ENCODE data around the gene DUSP11.
A peak's percentile ranks its signal among the peaks of the same experiment; 100 is the strongest.
"Not testable (repeated sequence)": the region's sequence is repeated elsewhere in the genome, so short reads cannot be mapped to it uniquely, and the experiment has no call there.

The DUSP11 gene

DNA sequence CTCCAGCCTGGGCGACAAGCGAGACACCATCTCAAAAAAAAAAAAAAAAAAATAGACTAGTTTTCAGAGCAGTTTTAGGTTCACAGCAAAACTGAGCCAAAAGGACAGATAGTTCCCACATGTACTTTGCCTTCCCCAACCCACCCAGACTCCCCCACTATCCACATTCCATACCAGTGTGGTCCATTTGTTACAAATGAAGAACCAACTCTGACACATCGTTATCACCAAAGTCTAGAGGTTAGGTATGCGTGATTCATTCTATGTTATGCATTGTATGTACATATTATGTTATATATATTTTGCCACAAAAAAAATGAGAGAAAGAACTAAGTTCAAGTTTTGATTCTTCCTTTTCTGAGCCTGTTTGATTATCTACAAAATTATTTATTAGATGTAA, 3.5 kb downstream of the DUSP11 start:
- no peak for DNase-seq (ENCODE audit: low read depth in 2 of 3, low spot score in 1 of 3)

DNA sequence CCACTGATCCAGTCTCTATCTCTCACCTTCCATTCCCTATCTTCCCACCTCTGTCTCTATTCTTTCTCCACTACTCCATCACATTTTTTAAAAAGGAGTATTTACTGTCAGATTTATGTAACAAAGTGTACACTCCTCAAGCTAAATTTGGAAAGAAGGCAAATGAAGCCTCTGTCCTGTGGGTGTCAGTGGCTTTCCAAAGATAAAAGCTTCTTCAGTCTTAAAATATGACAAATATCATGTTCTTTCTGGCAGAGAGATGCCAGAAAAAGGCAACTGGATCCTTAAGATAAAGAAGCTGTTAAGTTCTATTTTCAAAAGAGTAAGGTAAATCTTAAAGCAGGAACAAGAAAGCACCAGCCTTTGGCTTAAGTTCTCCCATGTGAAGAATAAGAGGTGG, 7.1 kb downstream of the DUSP11 start:
- no peak for DNase-seq (ENCODE audit: low read depth in 2 of 3, low spot score in 1 of 3)

DNA sequence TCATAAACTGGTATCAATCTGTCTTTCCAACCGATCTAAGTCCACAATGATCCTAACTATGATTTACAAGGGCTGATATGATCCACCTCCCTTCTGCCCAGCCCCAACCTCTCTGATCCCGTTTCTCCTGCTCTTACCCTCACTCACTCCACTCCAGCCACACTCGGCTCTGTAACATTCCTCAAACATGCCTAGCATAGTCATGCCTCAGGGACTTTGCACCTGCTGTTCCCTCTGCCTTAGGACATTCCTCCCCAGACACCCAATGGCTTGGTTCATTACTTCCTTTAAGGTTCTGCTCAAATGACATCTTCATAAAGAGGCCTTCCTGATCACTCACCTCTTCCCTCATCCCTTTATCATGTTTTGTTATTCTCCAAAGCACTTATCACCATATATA, 9.2 kb downstream of the DUSP11 start:
- DNase-seq (ENCODE audit: low read depth in 2 of 3, low spot score in 1 of 3), result no peak

DNA sequence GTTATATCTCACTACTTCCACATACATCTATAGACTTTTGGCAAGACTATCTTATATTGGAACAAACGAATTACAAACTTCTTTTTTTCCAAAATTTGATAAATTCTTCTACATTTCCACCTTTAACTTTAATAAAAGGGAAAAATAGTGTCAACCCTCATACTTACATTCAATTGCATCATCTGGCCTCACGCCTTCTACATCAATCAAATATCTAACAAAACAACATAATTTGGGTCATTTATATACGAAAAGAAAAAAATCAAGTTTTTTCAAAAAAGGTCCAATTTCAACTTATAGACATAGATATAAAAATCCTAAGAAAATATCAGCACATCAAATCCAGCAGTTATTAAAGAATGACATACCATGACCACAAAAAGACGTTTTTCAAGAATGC, 12.9 kb downstream of the DUSP11 start:
- DNase-seq (ENCODE audit: low read depth in 2 of 3, low spot score in 1 of 3), result no peak

DNA sequence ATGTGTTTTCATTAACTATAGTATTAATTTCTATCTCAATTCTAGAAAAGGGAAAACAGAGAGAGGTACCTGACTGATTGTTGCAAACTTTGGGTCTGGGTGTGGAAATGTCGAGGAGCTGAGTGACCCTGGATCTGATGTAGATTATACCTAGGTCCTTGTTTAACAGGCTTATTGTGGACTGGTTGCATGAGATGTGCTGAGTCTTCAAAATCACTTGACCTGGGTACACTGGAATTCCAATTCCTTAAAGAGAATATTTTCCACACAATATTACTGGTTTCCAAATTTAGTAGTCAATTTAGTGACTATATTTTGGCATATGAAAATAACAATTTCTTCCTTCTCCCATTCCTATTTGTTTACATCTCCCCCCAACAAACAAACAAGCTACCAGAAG, 13.6 kb downstream of the DUSP11 start:
- DNase-seq (ENCODE audit: low read depth in 2 of 3, low spot score in 1 of 3), result no peak

DNA sequence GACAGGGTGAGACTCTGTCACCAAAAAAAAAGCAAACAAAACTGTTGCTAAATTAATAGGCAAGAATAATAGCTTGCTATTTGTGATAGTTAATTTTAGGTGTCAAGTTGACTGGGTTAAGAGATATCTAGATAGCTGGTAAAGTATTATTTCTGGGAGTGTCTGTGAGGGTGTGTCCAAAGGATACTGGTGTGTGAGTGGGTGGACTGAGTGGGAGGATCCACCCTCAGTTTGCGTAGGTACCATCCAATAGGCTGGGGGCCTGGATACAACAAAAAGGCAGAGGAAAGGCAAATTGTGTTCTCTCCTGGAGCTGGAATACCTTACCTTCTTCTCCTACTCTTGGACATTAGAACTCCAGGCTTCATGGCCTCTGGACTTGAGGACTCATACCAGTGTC, 15.0 kb downstream of the DUSP11 start:
- no peak for DNase-seq (ENCODE audit: low read depth in 2 of 3, low spot score in 1 of 3)

DNA sequence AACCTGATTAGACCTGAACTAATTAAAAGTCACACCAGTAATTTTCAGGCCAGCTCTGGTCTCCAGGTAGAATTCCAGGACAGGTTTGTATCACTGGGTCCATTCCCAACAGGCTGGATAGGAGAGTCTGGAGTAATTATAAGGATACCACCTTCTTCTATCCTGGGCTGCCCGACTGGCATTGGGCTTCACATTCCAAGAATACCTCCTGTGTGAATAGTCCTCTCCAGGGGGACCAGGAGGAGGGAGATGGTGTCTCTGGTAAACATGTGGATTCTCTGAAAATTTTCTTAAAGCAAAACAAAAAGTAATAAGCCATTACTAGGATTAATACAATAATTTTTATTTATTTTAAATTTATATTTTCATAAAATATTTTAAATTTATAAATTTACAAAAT, 17.3 kb downstream of the DUSP11 start:
- no peak for DNase-seq (ENCODE audit: low read depth in 2 of 3, low spot score in 1 of 3)

DNA sequence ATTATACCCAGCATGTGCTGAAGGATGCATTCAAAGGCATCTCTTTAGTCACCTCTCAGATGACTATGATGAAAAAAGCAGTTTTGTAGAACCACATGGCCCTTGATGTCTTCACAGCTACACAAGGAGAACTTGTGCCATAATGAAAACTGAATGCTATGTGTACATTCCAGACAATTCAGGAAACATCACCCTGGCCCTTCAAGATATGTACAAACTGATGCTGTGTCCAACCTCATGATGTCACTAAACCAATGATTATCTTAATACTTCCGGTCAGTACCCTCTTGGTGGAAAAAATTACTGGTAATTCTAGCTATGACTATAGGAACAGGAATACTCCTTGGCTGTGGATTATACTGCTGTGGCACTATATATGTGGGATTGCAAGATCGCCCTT, 20.0 kb downstream of the DUSP11 start:
- DNase-seq (ENCODE audit: low read depth in 2 of 3, low spot score in 1 of 3), result no peak

DNA sequence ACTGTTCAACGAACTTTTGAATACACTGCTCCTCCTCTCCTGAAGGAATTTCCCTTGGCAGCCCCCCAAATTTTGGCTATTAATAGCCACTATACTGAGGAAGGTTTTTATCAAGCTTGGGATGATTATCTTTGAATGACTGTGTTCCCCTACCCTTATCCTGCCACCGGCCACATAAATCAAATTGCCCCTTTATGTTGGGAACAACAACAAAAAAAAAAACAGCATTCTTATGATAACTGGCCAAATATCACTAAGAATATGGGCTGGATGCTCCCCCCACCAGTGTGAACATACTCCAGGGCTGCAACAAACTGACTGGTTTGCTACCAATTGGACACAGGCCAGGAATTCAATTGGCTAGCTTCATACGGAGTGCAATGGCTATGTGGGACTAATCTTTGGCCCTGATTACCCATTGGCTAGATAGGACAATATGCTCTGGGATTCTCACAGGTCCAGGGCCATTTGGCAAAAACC, 20.6 kb downstream of the DUSP11 start:
- no peak for DNase-seq (ENCODE audit: low read depth in 2 of 3, low spot score in 1 of 3)

DNA sequence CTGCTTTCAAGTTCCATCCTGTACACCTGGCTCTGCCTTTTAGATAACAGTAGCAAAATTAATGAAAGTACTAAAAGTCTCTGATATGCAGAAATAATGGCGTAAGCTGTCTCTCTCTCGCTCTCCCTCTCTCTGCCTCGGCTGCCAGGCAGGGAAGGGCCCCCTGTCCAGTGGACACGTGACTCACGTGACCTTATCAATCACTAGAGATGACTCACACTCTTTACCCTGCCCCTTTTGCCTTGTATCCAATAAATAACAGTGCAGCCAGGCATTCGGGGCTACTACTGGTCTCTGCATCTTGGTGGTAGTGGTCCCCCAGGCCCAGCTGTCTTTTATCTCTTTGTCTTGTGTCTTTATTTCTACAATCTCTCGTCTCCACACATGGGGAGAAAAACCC, 25.6 kb downstream of the DUSP11 start:
- not testable (repeated sequence) for DNase-seq (ENCODE audit: low read depth in 2 of 3, low spot score in 1 of 3)

DNA sequence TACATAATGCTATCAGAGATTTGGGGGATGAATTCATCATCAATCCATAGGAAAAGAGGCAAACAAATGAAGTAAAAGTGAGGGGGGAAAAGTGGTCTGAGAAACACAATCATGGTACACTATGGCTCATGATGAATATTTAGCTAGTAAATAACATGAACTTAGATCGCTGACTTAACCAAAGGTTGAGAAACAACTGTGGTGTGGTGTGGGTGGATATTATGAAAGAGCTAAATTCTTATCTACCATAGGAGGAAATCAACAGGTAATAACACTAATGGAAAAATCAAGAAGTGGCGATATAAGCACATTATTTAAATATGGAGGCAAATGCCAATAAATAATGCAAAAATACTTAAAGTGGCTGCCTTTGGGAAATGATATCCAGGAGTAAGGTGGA, 30.6 kb downstream of the DUSP11 start:
- DNase-seq (ENCODE audit: low read depth in 2 of 3, low spot score in 1 of 3), result no peak

DNA sequence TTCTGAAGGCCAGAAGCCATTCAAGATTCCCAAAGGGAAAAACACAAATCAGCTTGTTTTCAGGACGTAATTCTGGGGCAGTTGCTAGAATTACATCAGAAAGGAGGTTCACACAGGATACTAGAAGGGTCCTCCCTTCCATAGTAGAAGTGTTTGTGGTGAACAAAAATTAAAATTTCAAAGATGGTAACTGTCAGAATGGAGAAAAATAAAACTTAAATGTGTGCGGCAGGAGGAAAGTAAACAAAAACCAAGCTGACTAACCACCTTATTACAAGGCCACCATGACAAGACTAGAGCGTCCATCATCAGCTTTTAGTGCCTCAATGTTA, 33.1 kb downstream of the DUSP11 start:
- no peak for DNase-seq (ENCODE audit: low read depth in 2 of 3, low spot score in 1 of 3)

DNA sequence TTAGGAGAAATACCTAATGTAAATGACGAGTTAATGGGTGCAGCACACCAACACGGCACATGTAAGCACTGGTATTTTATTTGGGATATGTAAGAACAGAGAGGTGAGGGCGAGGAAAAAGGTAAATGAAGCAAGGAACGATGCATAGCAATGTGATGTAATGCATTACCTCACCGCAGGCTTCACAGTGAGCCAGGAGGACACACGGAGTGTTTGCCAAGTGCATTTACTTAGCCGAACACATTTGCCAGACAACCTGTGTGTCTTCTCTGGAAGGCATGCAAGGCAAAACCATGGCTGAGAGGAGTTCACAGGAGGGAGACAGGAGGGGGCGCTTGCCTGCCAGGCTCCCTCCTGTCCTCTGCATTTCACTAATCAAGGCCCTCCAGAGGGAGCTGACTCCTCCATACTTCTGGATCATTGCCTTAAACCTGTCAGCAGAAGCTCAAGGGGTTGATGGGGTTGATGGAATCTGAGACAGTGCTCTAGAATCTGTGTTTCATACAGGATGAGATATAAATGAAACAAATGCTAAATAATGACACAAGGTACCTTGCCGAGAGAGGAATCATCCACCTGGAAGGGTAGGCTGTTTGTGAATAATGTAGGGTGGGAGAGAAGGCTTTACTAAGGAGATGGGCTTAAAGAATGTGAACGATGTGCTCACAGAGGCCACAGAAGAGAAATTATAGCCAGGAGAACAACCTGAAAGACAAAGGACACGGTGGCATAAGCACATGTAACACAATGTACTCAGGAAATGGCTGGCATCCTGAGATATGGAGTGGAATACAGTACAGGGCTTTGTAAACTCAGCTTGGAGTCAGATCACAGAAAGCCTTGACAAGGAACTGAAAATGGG, 33.7 kb downstream of the DUSP11 start:
- no peak for DNase-seq (ENCODE audit: low read depth in 2 of 3, low spot score in 1 of 3)

DNA sequence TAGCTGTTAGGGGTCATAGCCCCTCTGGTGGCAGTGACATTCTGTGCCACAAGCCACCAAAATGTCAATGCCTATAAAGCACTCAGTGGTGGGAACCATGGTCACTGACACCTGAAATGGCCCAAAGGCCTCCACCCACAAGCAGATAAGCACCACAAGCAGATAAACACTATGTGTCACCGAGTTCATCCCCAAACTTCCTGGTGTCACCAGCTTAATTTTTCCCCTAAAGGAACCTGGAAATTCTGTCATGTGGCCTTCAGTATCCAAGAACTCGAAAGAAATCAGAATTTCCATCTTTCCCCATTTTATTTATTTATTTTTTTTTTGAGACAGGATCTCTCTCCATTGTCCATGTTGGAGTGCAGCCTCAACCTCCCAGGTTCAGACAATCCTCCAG, 39.1 kb downstream of the DUSP11 start:
- DNase-seq (ENCODE audit: low read depth in 2 of 3, low spot score in 1 of 3), result no peak

DNA sequence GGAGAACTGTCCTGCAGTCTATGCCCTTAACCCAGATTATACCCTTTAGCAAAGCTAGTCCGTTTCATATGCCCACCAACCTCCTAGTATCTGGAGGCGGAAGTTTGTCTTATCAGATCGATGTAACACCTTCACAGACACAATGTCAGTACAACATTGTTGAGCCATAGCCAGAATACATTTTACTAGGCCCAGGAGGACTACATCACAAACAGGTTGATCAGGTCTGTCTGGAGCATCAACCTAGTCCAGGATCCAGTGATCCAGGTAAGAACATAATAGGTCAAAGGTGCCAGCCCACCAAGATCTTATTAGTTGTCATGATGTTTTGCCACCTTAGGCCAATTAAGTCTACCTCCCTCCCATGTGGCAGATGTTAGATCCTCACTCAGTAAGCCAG, 40.8 kb downstream of the DUSP11 start:
- no peak for DNase-seq (ENCODE audit: low read depth in 2 of 3, low spot score in 1 of 3)

DNA sequence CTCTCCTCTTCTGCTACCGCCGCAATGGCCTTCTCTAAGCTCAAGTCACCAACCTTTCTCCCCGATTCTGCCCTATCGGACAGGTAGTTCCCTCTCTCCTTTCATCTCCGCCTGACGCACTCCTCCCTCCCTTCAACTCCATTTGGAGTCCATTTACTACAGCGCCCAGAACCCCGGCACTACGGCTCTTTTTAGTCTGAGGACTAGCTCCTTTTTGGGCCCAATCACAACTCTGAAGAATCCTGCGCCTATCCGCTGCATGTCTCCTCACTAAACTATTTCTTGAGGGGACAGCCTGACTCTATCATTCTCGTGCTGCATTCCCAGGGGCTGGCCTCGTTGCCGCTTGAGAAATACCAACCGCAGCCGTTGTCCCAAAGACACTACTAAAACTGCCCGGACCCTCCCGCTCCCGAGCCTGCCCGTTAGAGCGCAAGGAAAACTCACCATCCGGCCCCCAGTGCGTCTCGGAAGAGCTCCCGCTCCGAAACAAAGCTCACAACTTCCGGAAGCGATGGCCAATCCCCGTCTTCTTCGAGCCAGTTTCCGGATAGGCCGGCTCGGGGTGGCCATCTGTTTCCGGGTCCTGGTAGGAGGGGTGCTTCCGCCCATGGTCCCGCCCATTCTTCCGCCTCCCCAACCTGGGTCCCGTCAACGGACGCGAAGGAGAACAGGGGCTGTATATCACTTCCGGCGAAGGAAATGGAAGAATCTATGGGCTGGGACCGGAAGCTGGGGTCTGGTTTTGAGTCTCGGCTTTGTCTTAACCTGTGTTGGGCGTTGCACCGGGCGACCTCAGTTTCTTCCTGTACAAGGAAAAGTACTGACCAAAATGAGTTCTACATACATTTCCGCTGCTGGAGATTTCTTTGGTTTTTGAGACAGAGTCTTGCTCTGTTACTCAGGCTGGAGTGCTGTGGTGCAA, 42.8 kb downstream of the DUSP11 start, which contains the start of gene TPRKB:
Gene TPRKB (minus strand): TSS at position 491 of the 925 bp plus-strand sequence. CDS start 2,776 bp downstream, outside the sequence.
- DNase-seq (ENCODE audit: low read depth in 2 of 3, low spot score in 1 of 3), result peak; percentile 94 to 96 (median 95)

DNA sequence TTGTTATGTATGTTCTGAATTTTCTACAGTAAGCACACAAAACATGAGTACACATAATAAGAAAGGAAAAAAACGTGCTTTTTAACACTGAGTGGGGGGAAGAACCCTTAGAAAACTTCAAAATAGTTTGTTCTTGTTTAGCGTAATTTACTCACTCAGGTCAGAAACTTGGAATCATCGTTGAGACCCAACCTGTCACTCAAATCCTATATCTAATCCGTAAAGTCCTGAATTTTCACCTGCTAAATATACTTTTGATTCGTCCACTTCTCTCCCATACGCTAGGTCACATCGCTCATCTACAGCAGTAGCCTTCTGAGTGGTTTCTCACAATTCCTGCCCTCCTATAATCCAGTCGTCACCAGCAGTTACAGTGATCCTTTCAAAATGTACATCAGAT, 43.5 kb downstream of the DUSP11 start:
- DNase-seq (ENCODE audit: low read depth in 2 of 3, low spot score in 1 of 3), result no peak

DNA sequence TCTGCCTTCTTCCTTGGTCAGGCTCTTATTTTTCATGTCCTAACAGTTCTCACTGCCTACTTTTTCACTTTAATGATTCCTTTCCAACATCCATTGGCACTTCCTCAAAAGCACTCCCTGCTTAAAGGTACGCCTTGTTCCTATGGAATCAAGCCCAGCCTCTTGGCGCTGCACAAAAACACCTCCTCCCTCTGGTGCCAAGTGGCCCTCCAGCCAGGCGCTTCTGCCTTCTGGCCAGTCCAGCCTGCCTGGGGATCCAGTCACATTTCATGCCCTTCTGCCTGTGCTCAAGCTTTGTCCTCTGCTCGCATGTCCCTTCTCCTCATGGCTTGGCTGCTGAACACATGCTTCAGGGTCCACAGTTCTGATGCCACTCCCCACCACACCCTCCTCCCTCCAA, 49.1 kb downstream of the DUSP11 start:
- DNase-seq (ENCODE audit: low read depth in 2 of 3, low spot score in 1 of 3), result no peak

DNA sequence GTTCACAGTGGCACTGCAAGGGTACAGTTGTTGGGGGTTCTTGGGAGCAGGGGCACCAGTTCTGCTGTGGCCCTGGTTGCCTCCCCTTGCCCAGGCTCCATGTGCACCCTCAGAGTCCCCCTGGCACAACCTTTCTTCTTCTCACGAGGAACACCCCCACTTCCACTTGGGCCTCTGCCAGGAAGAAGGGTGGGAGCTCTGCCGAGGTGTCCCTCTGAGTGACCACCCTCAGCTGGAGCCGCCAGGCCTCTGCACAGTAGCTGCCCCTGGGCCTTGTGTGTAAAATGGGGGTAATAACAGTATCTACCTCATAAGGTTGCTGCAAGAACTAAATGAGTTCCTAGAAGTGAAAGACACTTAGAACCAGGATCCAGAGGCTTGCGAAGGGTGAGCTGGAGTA, 51.2 kb downstream of the DUSP11 start:
- DNase-seq (ENCODE audit: low read depth in 2 of 3, low spot score in 1 of 3), result no peak

DNA sequence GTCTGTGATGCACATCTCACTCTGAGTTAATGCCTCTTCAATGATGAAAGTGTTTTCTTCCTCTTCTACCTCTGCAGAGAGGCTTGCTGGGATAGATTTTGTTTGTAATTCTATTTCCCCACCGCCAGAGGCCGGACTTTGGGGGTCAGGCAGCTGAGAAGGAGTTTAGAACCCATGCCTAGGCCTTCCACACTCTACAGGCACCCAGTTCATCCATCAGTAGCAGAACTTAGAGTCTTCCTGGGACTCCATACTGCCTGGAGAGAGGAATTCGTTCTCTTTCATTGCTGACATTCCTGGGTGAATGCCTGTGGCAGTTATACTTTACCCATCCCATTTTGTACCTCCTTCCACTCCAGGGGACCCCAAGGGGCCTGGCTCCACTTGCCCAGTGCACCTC, 51.9 kb downstream of the DUSP11 start:
- no peak for DNase-seq (ENCODE audit: low read depth in 2 of 3, low spot score in 1 of 3)

DNA sequence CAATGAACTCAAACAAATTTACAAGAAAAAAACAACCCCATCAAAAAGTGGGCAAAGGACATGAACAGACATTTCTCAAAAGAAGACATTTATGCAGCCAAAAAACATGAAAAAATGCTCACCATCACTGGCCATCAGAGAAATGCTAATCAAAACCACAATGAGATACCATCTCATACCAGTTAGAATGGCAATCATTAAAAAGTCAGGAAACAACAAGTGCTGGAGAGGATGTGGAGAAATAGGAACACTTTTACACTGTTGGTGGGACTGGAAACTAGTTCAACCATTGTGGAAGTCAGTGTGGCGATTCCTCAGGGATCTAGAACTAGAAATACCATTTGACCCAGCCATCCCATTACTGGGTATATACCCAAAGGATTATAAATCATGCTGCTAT, 53.2 kb downstream of the DUSP11 start:
- DNase-seq (ENCODE audit: low read depth in 2 of 3, low spot score in 1 of 3), result not testable (repeated sequence)

Data from stimulated activated CD4-positive, alpha-beta T cell treated with anti-CD3 and anti-CD28 coated beads, Interleukin-12 subunit alpha, Interleukin-12 subunit beta, amount 100 ng/mL, for 48 hours (primary cell).